Neural crest cell (in vitro differentiated cells): ENCODE measurements around the gene ADGRB3. TPM values are rescaled to one million over a fixed set of nuclear protein-coding genes. Genes with fewer than 3 reads are reported as not detected.

Experiments used
- DNase-seq: peaks from one replicate; pipeline ENCODE4 v3.0.0; 2021; ENCODE audit warnings: low read depth, mixed read lengths, low spot score
- H3K27ac Mint-ChIP-seq: one replicate; pipeline ENCODE4 v1.8.0; 2021; ENCODE audit warnings: mild to moderate bottlenecking, mixed read lengths; ENCODE audit not compliant: unreplicated experiment
- H3K27me3 Mint-ChIP-seq: 2 replicates; pipeline ENCODE4 v1.8.0; 2021; ENCODE audit warnings: low read depth, mild to moderate bottlenecking, mixed read lengths
- H3K36me3 Mint-ChIP-seq: 2 replicates; pipeline ENCODE4 v1.8.0; 2021; ENCODE audit warnings: low read depth, mild to moderate bottlenecking, mixed read lengths
- H3K4me1 Mint-ChIP-seq: 2 replicates; pipeline ENCODE4 v1.8.0; 2021; ENCODE audit warnings: mixed read lengths
- H3K4me3 Mint-ChIP-seq: one replicate; pipeline ENCODE4 v1.8.0; 2021; ENCODE audit warnings: mild to moderate bottlenecking, mixed read lengths
- H3K9me3 Mint-ChIP-seq: 2 replicates; pipeline ENCODE4 v1.8.0; 2021; ENCODE audit warnings: mixed read lengths
- total RNA-seq: library from RNA; stranded (reverse); gene quantifications from 2 replicates; pipeline ENCODE4 v1.2.1, GENCODE V29; 2021
- TF ChIP-seq, protein P1 (sequence below): fragments of 200-600 bp; sonication (generic); conservative IDR thresholded peaks from 2 replicates; pipeline ENCODE4 v1.5.0; 2021; ENCODE audit warnings: antibody characterized with exemption, mild to moderate bottlenecking

ADGRB3 gene
- total RNA-seq, 1 donor from 2014 or later, result 5.1 TPM

DNA sequence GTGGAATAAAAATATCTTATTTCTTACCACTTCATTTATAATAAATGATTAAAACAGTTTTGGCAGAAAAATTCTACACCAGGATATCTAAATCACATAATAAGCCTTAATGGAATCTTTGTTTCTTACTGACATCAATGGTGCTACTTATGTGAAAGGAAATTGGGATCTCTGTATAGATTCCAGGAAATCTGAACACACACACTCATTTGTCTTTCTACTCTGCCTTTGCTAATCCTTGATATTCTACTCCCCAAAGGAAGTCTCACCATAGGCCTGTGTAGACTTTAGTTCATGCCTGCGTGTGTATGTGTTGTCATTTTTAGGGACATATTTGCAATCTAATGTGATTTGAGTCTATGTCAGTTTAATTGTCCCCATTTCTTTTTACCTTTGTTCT lies 7.9 kb downstream of the ADGRB3 start:
- Mint-ChIP-seq H3K27ac (no peak overlapping the region), H3K4me1 (peaks cover 25% of the 10 kb centered on the region), H3K9me3 (no peaks in the 10 kb centered on the region), H3K27me3 (peaks cover 34% of the 10 kb centered on the region), H3K36me3 (no peaks in the 10 kb centered on the region), H3K4me3 (no peak overlapping the region)
- no peak for DNase-seq
- TF ChIP-seq, protein P1, sequence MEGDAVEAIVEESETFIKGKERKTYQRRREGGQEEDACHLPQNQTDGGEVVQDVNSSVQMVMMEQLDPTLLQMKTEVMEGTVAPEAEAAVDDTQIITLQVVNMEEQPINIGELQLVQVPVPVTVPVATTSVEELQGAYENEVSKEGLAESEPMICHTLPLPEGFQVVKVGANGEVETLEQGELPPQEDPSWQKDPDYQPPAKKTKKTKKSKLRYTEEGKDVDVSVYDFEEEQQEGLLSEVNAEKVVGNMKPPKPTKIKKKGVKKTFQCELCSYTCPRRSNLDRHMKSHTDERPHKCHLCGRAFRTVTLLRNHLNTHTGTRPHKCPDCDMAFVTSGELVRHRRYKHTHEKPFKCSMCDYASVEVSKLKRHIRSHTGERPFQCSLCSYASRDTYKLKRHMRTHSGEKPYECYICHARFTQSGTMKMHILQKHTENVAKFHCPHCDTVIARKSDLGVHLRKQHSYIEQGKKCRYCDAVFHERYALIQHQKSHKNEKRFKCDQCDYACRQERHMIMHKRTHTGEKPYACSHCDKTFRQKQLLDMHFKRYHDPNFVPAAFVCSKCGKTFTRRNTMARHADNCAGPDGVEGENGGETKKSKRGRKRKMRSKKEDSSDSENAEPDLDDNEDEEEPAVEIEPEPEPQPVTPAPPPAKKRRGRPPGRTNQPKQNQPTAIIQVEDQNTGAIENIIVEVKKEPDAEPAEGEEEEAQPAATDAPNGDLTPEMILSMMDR, result no peak

DNA sequence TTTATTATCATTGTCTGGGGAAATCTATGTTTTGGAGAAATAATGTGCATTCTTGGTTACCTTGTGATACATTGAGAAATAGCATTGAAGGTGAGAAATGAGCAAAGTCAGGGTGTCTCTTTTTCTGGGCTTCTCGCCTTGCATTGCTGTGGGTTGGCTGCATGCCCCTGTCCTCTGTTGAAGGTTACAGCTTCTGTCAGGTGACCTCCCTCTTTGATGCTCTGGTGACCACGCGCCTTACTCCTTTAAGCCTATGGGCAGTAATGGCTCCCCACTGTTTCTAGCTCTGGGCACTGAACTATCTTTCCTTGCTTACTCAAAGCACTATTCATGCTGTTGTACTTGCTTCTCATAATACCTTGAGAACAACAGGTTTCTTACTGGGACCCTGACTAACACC lies 14.6 kb downstream of the ADGRB3 start:
- Mint-ChIP-seq H3K9me3 (no peaks in the 10 kb centered on the region), H3K36me3 (no peaks in the 10 kb centered on the region), H3K27ac (no peak overlapping the region), H3K27me3 (no peaks in the 10 kb centered on the region), H3K4me1 (peaks cover 4% of the 10 kb centered on the region), H3K4me3 (no peak overlapping the region)
- DNase-seq, result no peak
- TF ChIP-seq, protein P1, result no peak

DNA sequence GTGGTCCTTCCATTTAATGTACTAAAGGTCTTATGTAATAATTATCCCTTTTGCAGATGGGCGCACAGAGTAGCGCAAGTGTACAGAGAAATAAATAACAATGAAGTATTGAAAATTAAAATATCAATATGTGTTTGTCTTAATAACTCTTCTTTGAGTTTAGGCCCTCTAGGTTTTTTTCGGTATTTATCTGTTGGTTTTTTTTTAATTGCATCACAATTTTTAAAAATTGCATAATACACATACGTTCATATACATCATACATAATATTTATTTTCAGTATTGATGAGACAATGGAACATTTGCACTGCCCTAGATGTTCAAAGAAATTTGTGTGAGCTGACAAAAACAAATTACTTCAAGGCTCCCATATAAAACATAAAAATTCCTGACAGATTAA lies 15.1 kb downstream of the ADGRB3 start:
- Mint-ChIP-seq H3K4me1 (peaks cover 4% of the 10 kb centered on the region), H3K36me3 (no peaks in the 10 kb centered on the region), H3K9me3 (no peaks in the 10 kb centered on the region), H3K27ac (no peak overlapping the region), H3K27me3 (no peaks in the 10 kb centered on the region), H3K4me3 (no peak overlapping the region)
- DNase-seq, result no peak
- TF ChIP-seq, protein P1, result no peak

DNA sequence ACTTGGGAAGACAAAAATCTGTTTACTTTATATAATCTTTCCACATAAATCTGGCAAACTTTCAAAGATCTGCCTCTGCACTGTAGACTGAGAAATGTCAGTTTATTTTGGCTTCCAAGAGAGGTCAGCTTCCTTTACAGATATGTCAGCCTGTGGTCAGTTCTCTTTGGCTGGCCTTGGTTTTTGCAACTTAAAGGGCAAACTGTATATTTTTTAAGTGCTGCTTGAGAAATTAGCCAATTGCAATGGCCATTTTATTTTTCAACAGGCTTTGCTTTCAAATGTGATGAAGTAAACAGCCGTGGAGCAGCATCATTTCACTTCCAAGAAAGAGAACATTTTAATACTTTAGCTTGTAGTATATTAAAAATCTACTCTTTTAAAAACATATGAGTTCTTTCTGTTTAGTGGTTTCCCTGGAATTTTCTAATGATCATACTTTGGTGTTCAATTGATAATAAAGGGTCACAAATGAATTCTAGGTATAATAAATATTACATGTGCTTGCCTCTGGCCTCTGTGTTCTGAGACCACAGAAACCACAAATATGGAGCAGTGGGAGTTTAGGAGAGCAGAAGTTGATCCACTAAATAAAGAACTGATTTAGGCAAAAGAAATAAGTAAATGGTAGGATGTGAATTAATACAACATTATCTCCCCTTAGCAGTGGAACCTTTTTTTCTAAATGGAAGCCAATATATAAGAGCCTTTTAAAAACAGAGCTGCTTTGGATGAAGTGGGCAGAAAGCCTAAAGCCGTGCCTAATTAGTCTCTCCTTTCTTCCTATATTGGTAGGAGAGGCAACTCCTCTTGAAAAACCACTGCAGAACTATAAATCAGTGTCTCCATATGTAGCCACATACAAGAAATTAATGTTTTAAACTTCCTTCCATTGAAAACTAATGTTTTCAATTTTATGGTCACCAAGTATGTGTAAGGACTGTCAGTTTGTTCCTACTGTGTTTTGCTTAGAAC lies 16.2 kb downstream of the ADGRB3 start:
- TF ChIP-seq, protein P1, result no peak
- Mint-ChIP-seq H3K4me3 (no peak overlapping the region), H3K27me3 (no peaks in the 10 kb centered on the region), H3K4me1 (peaks cover 4% of the 10 kb centered on the region), H3K27ac (no peak overlapping the region), H3K36me3 (no peaks in the 10 kb centered on the region), H3K9me3 (no peaks in the 10 kb centered on the region)
- DNase-seq, result no peak

DNA sequence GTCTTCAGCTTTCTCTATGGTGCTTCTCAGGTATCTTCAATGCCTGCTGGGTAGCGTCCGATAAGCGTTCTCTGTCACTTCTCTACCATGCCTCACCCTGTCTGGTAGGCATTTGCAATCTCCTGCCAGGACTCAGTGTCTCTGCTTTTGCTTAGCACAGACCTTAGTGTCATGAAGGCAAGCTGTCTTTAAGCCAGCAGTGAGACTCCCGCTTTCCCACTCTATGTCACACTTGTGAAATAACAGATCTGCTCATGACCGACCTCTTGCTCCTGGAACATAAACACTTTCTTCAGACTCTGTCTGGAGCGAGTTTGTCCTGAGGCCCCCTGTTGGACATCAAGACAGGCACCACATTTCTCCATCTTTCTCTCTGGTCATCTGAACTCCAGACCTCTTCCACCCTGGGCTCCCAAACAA lies 17.0 kb downstream of the ADGRB3 start:
- TF ChIP-seq, protein P1, result no peak
- peaks cover 8% of the 10 kb centered on the region for H3K4me1 Mint-ChIP-seq
- no peak overlapping the region for H3K4me3 Mint-ChIP-seq

More for the DNA sequence above, 17.0 kb downstream of the ADGRB3 start:
- DNase-seq, result no peak
- no peaks in the 10 kb centered on the region for H3K27me3 Mint-ChIP-seq
- H3K9me3 Mint-ChIP-seq, result no peaks in the 10 kb centered on the region
- H3K27ac Mint-ChIP-seq, result no peak overlapping the region
- H3K36me3 Mint-ChIP-seq, result no peaks in the 10 kb centered on the region
